Esophagus muscularis mucosa (tissue), 4 donors: Measurements from ENCODE around the gene STOML2. TPM values are rescaled to one million over a fixed set of nuclear protein-coding genes. Genes with fewer than 3 reads are reported as not detected.

Experiments
- total RNA-seq, 4 donors: library from RNA; depleted of rRNA; stranded (reverse); fragments of >200 nt; gene quantifications; one replicate each; pipeline versions ENCODE4 v1.1.0 to v1.2.1, GENCODE V29; 2016

The STOML2 gene
- total RNA-seq, 4 donors from 2014 or later = 108 to 130 (median 123) TPM

Other genes starting within 250 kb of the STOML2 start
- gene PHF24, start 144.8 kb downstream of the STOML2 start, total RNA-seq = under 1 TPM; under 0.01 to 0.99 (median 0.76) TPM
- 100 to 1,000 TPM in 1 of 4 donors, 10 to 100 TPM in 3; 83.5 to 124 (median 93.8) TPM for gene DNAJB5, start 113.4 kb downstream of the STOML2 start, total RNA-seq
- gene VCP, start 30.5 kb downstream of the STOML2 start, total RNA-seq = 100 to 1,000 TPM; 129 to 185 (median 171) TPM
- gene FANCG, start 23.2 kb downstream of the STOML2 start, total RNA-seq = 1 to 10 TPM; 2.2 to 9.4 (median 4.3) TPM
- 10 to 100 TPM in 2 of 4 donors, 1 to 10 TPM in 2; 9.1 to 12.5 (median 10.1) TPM for gene PIGO, start 6.5 kb downstream of the STOML2 start, total RNA-seq
- gene ATOSB, start 12.7 kb upstream of the STOML2 start, total RNA-seq = 10 to 100 TPM; 16.2 to 26.4 (median 21.7) TPM
- gene UNC13B, start 58.9 kb upstream of the STOML2 start, total RNA-seq = 10 to 100 TPM; 21.9 to 30.7 (median 28.7) TPM